Karpas-422 (cell line): Measurements from ENCODE around the gene PRKCB. TPM values are rescaled to one million over a fixed set of nuclear protein-coding genes. Genes with fewer than 3 reads are reported as not detected.

Experiments used
- DNase-seq: peaks from one replicate; pipeline ENCODE4 v3.0.0-alpha.2; 2015
- H2AFZ ChIP-seq: fragments of 200-600 bp; sonication (generic); 2 replicates; pipeline ENCODE4 v1.6.1; 2014; ENCODE audit warnings: antibody characterized with exemption, low read length, mixed read lengths
- H3K27ac ChIP-seq: fragments of 200-600 bp; sonication (generic); 2 replicates; pipeline ENCODE4 v1.5.1; 2014; ENCODE audit warnings: mild to moderate bottlenecking, low read length, moderate library complexity
- H3K27me3 ChIP-seq: fragments of 200-600 bp; sonication (generic); 2 replicates; pipeline ENCODE4 v1.6.1; 2014; ENCODE audit warnings: low read length, mixed read lengths
- H3K36me3 ChIP-seq: fragments of 200-600 bp; sonication (generic); 2 replicates; pipeline ENCODE4 v1.6.1; 2014; ENCODE audit warnings: low read length, mixed read lengths; ENCODE audit not compliant: insufficient read depth
- H3K4me1 ChIP-seq: fragments of 200-600 bp; sonication (generic); 2 replicates; pipeline ENCODE4 v1.6.1; 2014; ENCODE audit warnings: mild to moderate bottlenecking, low read length, mixed read lengths
- H3K4me2 ChIP-seq: fragments of 200-600 bp; sonication (generic); 2 replicates; pipeline ENCODE4 v1.6.1; 2014; ENCODE audit warnings: low read length, low read depth, mild to moderate bottlenecking; ENCODE audit not compliant: poor library complexity, severe bottlenecking
- H3K4me3 ChIP-seq: fragments of 200-600 bp; sonication (generic); 2 replicates; pipeline ENCODE4 v1.5.1; 2014; ENCODE audit warnings: mild to moderate bottlenecking, antibody characterized with exemption, low read length, mixed read lengths
- H3K79me2 ChIP-seq: fragments of 200-600 bp; sonication (generic); 2 replicates; pipeline ENCODE4 v1.6.1; 2014; ENCODE audit warnings: mild to moderate bottlenecking, low read length, mixed read lengths
- H3K9ac ChIP-seq: fragments of 200-600 bp; sonication (generic); 2 replicates; pipeline ENCODE4 v1.6.0; 2014; ENCODE audit warnings: low read length
- H3K9me2 ChIP-seq: fragments of 200-600 bp; sonication (generic), shearing (Covaris generic); replicated peaks from 2 replicates; pipeline ENCODE4 v1.6.0; 2014; ENCODE audit warnings: mild to moderate bottlenecking, low read length, moderate library complexity; ENCODE audit not compliant: insufficient read depth
- H3K9me3 ChIP-seq: fragments of 300-700, 200-600 bp; sonication (generic); 2 replicates; pipeline ENCODE4 v1.6.1; 2014; ENCODE audit warnings: low read length, mixed read lengths
- H4K20me1 ChIP-seq: fragments of 200-600 bp; sonication (generic); 2 replicates; pipeline ENCODE4 v1.6.1; 2014; ENCODE audit warnings: mild to moderate bottlenecking, antibody characterized with exemption, low read length, low read depth; ENCODE audit not compliant: insufficient read depth
- small RNA-seq: library from RNA; depleted of rRNA; stranded (forward); fragments of <200 nt; gene quantifications from one replicate; pipeline ENCODE3, GENCODE V24; 2014
- total RNA-seq: library from RNA; depleted of rRNA; stranded (reverse); fragments of >200 nt; shearing (Covaris generic); gene quantifications from 2 replicates; pipeline ENCODE4 v1.2.3, GENCODE V29; 2014; ENCODE audit warnings: low replicate concordance; rRNA removed

The PRKCB gene
- total RNA-seq, 1 experiment from 2014 or later = 21.7 TPM

DNA sequence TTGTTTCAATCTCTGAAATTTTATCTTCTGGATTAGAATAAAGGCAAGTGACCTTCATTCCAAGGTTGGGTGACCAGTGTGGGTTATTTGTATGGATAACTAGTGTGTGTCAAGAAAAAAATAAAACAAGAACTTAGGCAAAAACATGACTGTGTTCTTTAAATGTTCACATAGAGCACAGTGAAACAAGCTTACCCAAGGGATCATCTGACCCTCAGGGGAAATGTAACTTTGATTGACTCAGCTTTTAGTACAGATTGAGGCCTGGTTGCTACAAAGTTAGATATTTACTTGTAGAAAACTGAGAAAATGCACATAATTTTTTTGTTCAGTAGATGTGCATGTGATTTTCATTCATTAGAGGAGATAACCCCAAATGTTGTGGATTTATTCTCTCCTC lies 427.0 kb downstream of the PRKCB start:
- Histone ChIP-seq H3K79me2 (no peaks in the 10 kb centered on the region), H3K9me3 (no peaks in the 10 kb centered on the region), H3K4me2 (no peak overlapping the region), H3K36me3 (no peaks in the 10 kb centered on the region), H3K9ac (no peak overlapping the region), H4K20me1 (no peaks in the 10 kb centered on the region), H3K27ac (no peak overlapping the region), H3K27me3 (no peaks in the 10 kb centered on the region), H3K9me2 (no peaks in the 10 kb centered on the region), H3K4me3 (no peak overlapping the region), H3K4me1 (no peaks in the 10 kb centered on the region), H2AFZ (no peak overlapping the region)
- no peak for DNase-seq

Small RNAs within 50 kb of the gene (small RNA-seq; reads per million reads assigned to genes)
- gene MIR1273H = not detected

Other genes starting within 250 kb of the PRKCB start
- 134 and 193 TPM in 2 replicates for gene NDUFAB1, start 239.7 kb upstream of the PRKCB start, total RNA-seq
- gene PALB2, start 194.7 kb upstream of the PRKCB start, total RNA-seq = 10.3 and 19.7 TPM in 2 replicates
- 35.6 and 51.4 TPM in 2 replicates for gene DCTN5, start 194.5 kb upstream of the PRKCB start, total RNA-seq
- gene PLK1, start 157.1 kb upstream of the PRKCB start, total RNA-seq = 36.8 and 41.7 TPM in 2 replicates
- gene ERN2, start 122.8 kb upstream of the PRKCB start, total RNA-seq = 0.18 TPM in 1 of 2 replicates, not detected in the other
- gene CHP2, start 81.0 kb upstream of the PRKCB start, total RNA-seq = not detected in 2 replicates